K562 (cell line): ENCODE measurements around the gene TEP1. TPM values are rescaled to one million over a fixed set of nuclear protein-coding genes. Genes with fewer than 3 reads are reported as not detected.

ENCODE experiments used
- ARNT ChIP-seq, 2 experiments: fragments of 450-650 bp; IDR thresholded peaks; 2 replicates each; pipeline ENCODE4 v1.6.1; 2016; ENCODE audit warnings: mild to moderate bottlenecking in 1 of 2
- HDGF ChIP-seq: fragments of 450-650 bp; IDR thresholded peaks from 2 replicates; pipeline ENCODE4 v1.6.1; 2016
- KLF10 ChIP-seq: fragments of 250-450 bp; sonication (Bioruptor Pico); IDR thresholded peaks from 2 replicates; pipeline ENCODE4 v1.6.1; 2021; ENCODE audit warnings: matching md5 sums
- MGA ChIP-seq: fragments of 450-650 bp; IDR thresholded peaks from 2 replicates; pipeline ENCODE4 v1.6.1; 2016; ENCODE audit warnings: mild to moderate bottlenecking, moderate library complexity
- NFYB ChIP-seq: IDR thresholded peaks from 2 replicates; pipeline ENCODE4 v1.6.1; 2011; ENCODE audit warnings: mild to moderate bottlenecking, moderate library complexity; ENCODE audit not compliant: insufficient read length; ENCODE audit errors: extremely low read depth
- RBFOX2 ChIP-seq: fragments of 200-400 bp; formaldehyde crosslinking; IDR thresholded peaks from 2 replicates; pipeline ENCODE4 v1.6.1; 2017; ENCODE audit warnings: low read depth, mild to moderate bottlenecking, low read length, moderate library complexity
- REST ChIP-seq, 2 experiments: fragments of 450-650 bp; formaldehyde crosslinking in 1 of 2; IDR thresholded peaks; 2 replicates each; pipeline versions ENCODE4 v1.4.0 to v1.6.1; 2014 to 2020; ENCODE audit warnings: mild to moderate bottlenecking in 2 of 2, borderline replicate concordance in 1 of 2, low read depth in 1 of 2
- SMAD2 ChIP-seq: fragments of 150-350 bp; IDR thresholded peaks from 2 replicates; pipeline ENCODE4 v1.6.1; 2014; ENCODE audit warnings: low read depth, mild to moderate bottlenecking, low read length
- TBL1XR1 ChIP-seq, 2 experiments: IDR thresholded peaks; 2 replicates each; pipeline ENCODE4 v1.6.1; 2012; ENCODE audit warnings: improper control_type of control experiment in 2 of 2, low read length in 2 of 2, mild to moderate bottlenecking in 1 of 2
- ZNF347 ChIP-seq: fragments of 450-650 bp; formaldehyde crosslinking; IDR thresholded peaks from 2 replicates; pipeline ENCODE4 v1.4.0; 2020; ENCODE audit warnings: low read depth, mild to moderate bottlenecking, moderate library complexity
- polyA plus RNA-seq, 8 experiments: library from polyadenylated mRNA; depleted of rRNA in 4 of 8; stranded (reverse) in 5 of 8; unstranded in 3 of 8; fragments of >200 nt; fragmentation: Nextera tagmentation in 2 of 8; fragmentation: Illumina TruSeq in 1 of 8; extraction: Ambion mirVana in 2 of 8; extraction: Trizol in 1 of 8; gene quantifications; 2 replicates each; pipeline versions ENCODE4 v1.2.1 to v1.2.3, GENCODE V29; 2011 to 2014; ENCODE audit warnings: inconsistent platforms in 1 of 8, missing spikeins in 1 of 8
- total RNA-seq, 7 experiments: library from RNA; depleted of rRNA in 6 of 7; stranded (reverse); fragments of >200 nt in 6 of 7; fragmentation: Illumina TruSeq in 2 of 7; extraction: Trizol in 2 of 7; gene quantifications; 2 replicates each; pipeline versions ENCODE4 v1.2.1 to v1.2.3, GENCODE V29; 2011 to 2021; ENCODE audit warnings: low replicate concordance in 1 of 7

Gene TEP1
- total and polyA plus RNA-seq, 9 of the 15 experiments (the other 6 are each of a cell fraction or from before 2014, with no cell fraction given): 1.0 to 12.2 (median 7.1) TPM

- TF ChIP-seq MGA (no peak), SMAD2 (no peak), ARNT (IDR thresholded peaks at IDR 0.05) (no peak), TBL1XR1 (IDR thresholded peaks at IDR 0.05; ENCODE audit: low read length in 2 of 2) (no peak), REST (IDR thresholded peaks at IDR 0.05; ENCODE audit: borderline replicate concordance) (no peak), REST (CRISPR knock-in tag; IDR thresholded peaks at IDR 0.05; ENCODE audit: low read depth) (no peak), ZNF347 (CRISPR knock-in tag) (no peak), KLF10 (no peak), RBFOX2 (no peak), HDGF (no peak), NFYB (no peak)
Measured at GRCh38 chr14:20384321-20384720, 29.0 kb downstream of the TEP1 start (continued).
